Panc1 (cell line): ENCODE measurements around the gene SPRY1. TPM values are rescaled to one million over a fixed set of nuclear protein-coding genes. Genes with fewer than 3 reads are reported as not detected.

ENCODE experiments used
- ATAC-seq: fragments of 200-7000 bp; cut with Tn5 transposase; 2 replicates; pipeline ENCODE4 v1.9.1; 2020; ENCODE audit warnings: mild to moderate bottlenecking, moderate library complexity
- BruUV-seq: library from RNA; stranded (reverse); fragments of 400-500 nt; replicated peaks from 2 replicates; lab custom pipeline; 2021; lab: Mats Ljungman, UMichigan
- CTCF ChIA-PET: fragments of 300-600 bp; sonication (Branson Sonifier 250); formaldehyde crosslinking; loops from one replicate; lab custom pipeline; 2022; ENCODE audit warnings: antibody characterized with exemption; lab: Charles Lee
- POLR2A ChIA-PET: fragments of 300-600 bp; sonication (Branson Sonifier 250); formaldehyde crosslinking; loops from one replicate; lab custom pipeline; 2022; ENCODE audit warnings: antibody characterized with exemption; lab: Charles Lee
- DNase-seq: peaks from one replicate; pipeline ENCODE4 v3.0.0-alpha.2; 2010; ENCODE audit warnings: low read depth, low spot score
- H3K27ac ChIP-seq: 2 replicates; pipeline ENCODE4 v1.5.1; 2011; ENCODE audit warnings: mild to moderate bottlenecking, low read length, inconsistent platforms
- H3K27me3 ChIP-seq: fragments of 200-500 bp; sonication (Bioruptor generic); 2 replicates; pipeline ENCODE4 v1.6.0; 2014; ENCODE audit warnings: low read length, inconsistent platforms; ENCODE audit not compliant: control insufficient read depth, insufficient read depth
- H3K36me3 ChIP-seq: fragments of 200-500 bp; sonication (Bioruptor generic); 2 replicates; pipeline ENCODE4 v1.5.1; 2014; ENCODE audit warnings: inconsistent platforms, mild to moderate bottlenecking, low read length, moderate library complexity; ENCODE audit not compliant: control insufficient read depth, insufficient read depth
- H3K4me1 ChIP-seq: 2 replicates; pipeline ENCODE4 v1.5.1; 2011; ENCODE audit warnings: inconsistent platforms, mild to moderate bottlenecking, low read length, moderate library complexity; ENCODE audit not compliant: control insufficient read depth, insufficient read depth
- H3K4me3 ChIP-seq, 2 experiments: 2 replicates each; pipeline ENCODE4 v1.5.1; 2011 to 2012; ENCODE audit warnings: low read depth in 2 of 2, low read length in 2 of 2, mild to moderate bottlenecking in 2 of 2, inconsistent platforms in 1 of 2, moderate library complexity in 1 of 2
- H3K9me3 ChIP-seq: fragments of 200-500 bp; sonication (Bioruptor generic); 2 replicates; pipeline ENCODE4 v1.5.1; 2014; ENCODE audit warnings: low read depth, mild to moderate bottlenecking, inconsistent platforms, low read length, moderate library complexity; ENCODE audit not compliant: control insufficient read depth, insufficient read depth
- POLR2AphosphoS5 ChIP-seq: IDR thresholded peaks from 2 replicates; pipeline ENCODE4 v1.6.1; 2012; ENCODE audit warnings: mild to moderate bottlenecking, low read depth, low read length, moderate library complexity
- SIN3A ChIP-seq: IDR thresholded peaks from 2 replicates; pipeline ENCODE4 v1.6.1; 2012; ENCODE audit warnings: low read depth, mild to moderate bottlenecking, low read length, moderate library complexity, borderline replicate concordance; ENCODE audit not compliant: insufficient read depth
- TCF7L2 ChIP-seq: IDR thresholded peaks from 2 replicates; pipeline ENCODE4 v1.6.1; 2011; ENCODE audit warnings: mild to moderate bottlenecking, low read depth, low read length, inconsistent platforms
- in situ Hi-C: cut with HindIII; loops from 2 replicates; pipeline ENCODE4 v1.10.0; 2016; ENCODE audit warnings: low sequenced_read_pairs, low pct_unique_long_range_greater_than_20kb
- intact Hi-C: fragments of 100-400 bp; cut with micrococcal nuclease; formaldehyde crosslinking; loops from one replicate; pipeline ENCODE4 v1.10.0; 2022; ENCODE audit not compliant: unreplicated experiment
- total RNA-seq: library from RNA; stranded (reverse); gene quantifications from one replicate; pipeline ENCODE4 v1.2.1, GENCODE V29; 2021; ENCODE audit not compliant: unreplicated experiment
- TF ChIP-seq, protein P1 (sequence below), 2 experiments: IDR thresholded peaks; 2 replicates each; pipeline ENCODE4 v1.6.1; 2011 to 2012; ENCODE audit warnings: low read depth in 2 of 2, control low read depth in 1 of 2, low read length in 1 of 2, mild to moderate bottlenecking in 1 of 2, moderate library complexity in 1 of 2; ENCODE audit not compliant: insufficient read depth in 1 of 2
- TF ChIP-seq, protein P2 (sequence below): fragments of 450-650 bp; IDR thresholded peaks from 2 replicates; pipeline ENCODE4 v1.5.1; 2017; ENCODE audit warnings: mild to moderate bottlenecking

The SPRY1 gene
- total RNA-seq, 1 experiment from 2014 or later, result 77.8 TPM

DNA sequence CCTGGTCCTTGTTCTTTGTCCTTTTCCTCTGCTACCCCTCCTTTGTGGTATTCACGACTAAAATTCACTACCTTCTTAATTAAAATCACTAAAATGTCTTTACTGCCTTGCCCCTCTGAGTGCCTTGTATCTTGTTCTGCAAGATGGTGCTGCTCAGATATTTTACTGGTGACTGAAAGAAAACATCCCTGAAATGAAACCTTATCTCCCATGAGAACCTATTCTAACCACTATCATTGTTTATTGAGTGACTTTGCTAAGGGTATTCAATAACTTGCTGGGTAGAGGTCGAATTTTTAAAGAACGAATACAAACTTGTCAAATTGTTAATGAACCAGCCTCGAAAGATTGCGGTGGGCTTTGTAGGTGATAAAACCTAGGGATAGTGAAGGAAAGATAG lies 52.8 kb downstream of the SPRY1 start:
- no TSS peak for BruUV-seq
- peak overlapping the region; percentile 99 for H3K27ac ChIP-seq
- CTCF ChIA-PET, result no interaction called here
- no peaks in the 10 kb centered on the region for H3K36me3 ChIP-seq
- no peak overlapping the region for H3K4me3 ChIP-seq
- DNase-seq (no peak), ATAC-seq (peak; percentile 17; the same call in 1 of the 2 replicates)
- no peaks in the 10 kb centered on the region for H3K9me3 ChIP-seq
- intact Hi-C loops (no loop called here), in situ Hi-C loops (no loop called here)
- POLR2A ChIA-PET, result interaction anchor here (1.2 kb wide), 1 partner anchor 56 kb away, joined by 4 read pairs; no protein-coding TSS in a partner anchor
- no peaks in the 10 kb centered on the region for H3K27me3 ChIP-seq
- H3K4me1 ChIP-seq, result peaks cover 37% of the 10 kb centered on the region
- TF ChIP-seq POLR2AphosphoS5 (no peak), SIN3A (no peak), TCF7L2 (no peak)
- TF ChIP-seq, protein P1, sequence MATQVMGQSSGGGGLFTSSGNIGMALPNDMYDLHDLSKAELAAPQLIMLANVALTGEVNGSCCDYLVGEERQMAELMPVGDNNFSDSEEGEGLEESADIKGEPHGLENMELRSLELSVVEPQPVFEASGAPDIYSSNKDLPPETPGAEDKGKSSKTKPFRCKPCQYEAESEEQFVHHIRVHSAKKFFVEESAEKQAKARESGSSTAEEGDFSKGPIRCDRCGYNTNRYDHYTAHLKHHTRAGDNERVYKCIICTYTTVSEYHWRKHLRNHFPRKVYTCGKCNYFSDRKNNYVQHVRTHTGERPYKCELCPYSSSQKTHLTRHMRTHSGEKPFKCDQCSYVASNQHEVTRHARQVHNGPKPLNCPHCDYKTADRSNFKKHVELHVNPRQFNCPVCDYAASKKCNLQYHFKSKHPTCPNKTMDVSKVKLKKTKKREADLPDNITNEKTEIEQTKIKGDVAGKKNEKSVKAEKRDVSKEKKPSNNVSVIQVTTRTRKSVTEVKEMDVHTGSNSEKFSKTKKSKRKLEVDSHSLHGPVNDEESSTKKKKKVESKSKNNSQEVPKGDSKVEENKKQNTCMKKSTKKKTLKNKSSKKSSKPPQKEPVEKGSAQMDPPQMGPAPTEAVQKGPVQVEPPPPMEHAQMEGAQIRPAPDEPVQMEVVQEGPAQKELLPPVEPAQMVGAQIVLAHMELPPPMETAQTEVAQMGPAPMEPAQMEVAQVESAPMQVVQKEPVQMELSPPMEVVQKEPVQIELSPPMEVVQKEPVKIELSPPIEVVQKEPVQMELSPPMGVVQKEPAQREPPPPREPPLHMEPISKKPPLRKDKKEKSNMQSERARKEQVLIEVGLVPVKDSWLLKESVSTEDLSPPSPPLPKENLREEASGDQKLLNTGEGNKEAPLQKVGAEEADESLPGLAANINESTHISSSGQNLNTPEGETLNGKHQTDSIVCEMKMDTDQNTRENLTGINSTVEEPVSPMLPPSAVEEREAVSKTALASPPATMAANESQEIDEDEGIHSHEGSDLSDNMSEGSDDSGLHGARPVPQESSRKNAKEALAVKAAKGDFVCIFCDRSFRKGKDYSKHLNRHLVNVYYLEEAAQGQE (IDR thresholded peaks at IDR 0.05; ENCODE audit: insufficient read depth in 1 of 2, low read depth in 2 of 2, low read length in 1 of 2), result no peak
- TF ChIP-seq, protein P2, sequence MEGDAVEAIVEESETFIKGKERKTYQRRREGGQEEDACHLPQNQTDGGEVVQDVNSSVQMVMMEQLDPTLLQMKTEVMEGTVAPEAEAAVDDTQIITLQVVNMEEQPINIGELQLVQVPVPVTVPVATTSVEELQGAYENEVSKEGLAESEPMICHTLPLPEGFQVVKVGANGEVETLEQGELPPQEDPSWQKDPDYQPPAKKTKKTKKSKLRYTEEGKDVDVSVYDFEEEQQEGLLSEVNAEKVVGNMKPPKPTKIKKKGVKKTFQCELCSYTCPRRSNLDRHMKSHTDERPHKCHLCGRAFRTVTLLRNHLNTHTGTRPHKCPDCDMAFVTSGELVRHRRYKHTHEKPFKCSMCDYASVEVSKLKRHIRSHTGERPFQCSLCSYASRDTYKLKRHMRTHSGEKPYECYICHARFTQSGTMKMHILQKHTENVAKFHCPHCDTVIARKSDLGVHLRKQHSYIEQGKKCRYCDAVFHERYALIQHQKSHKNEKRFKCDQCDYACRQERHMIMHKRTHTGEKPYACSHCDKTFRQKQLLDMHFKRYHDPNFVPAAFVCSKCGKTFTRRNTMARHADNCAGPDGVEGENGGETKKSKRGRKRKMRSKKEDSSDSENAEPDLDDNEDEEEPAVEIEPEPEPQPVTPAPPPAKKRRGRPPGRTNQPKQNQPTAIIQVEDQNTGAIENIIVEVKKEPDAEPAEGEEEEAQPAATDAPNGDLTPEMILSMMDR, result no peak

DNA sequence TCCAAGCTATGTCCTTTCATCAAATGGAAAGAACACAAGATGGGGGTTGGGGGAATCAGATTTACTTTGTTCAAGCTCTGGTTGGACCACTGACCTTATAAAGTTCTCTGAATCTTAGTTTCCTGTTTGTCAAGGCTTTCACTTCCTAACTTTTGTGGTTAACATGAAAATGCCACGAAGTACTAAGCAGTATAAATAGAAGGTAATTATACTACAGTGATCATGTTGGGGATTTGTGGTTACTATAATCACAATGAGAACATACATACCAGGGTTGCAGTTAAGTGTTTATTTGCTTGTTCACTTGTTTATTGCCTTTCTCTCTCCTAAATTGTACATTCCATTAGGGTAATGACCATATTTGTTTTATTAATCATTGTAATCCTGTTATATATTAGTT lies 53.2 kb downstream of the SPRY1 start:
- ATAC-seq, result peak; percentile 95
- ChIA-PET POLR2A (interaction anchor here (1.2 kb wide), 1 partner anchor 55 kb away, joined by 4 read pairs; no protein-coding TSS in a partner anchor), CTCF (no interaction called here)
- Histone ChIP-seq H3K27ac (peak overlapping the region; percentile 99), H3K4me1 (peaks cover 33% of the 10 kb centered on the region), H3K36me3 (no peaks in the 10 kb centered on the region), H3K4me3 (no peak overlapping the region), H3K9me3 (no peaks in the 10 kb centered on the region), H3K27me3 (no peaks in the 10 kb centered on the region)
- in situ Hi-C loops, result no loop called here
- TF ChIP-seq, protein P2, result no peak
- TF ChIP-seq, protein P1 (IDR thresholded peaks at IDR 0.05; ENCODE audit: insufficient read depth in 1 of 2, low read depth in 2 of 2, low read length in 1 of 2), result no peak
- no peak for TF ChIP-seq SIN3A
- peak; percentile 66 for TF ChIP-seq POLR2AphosphoS5
- TF ChIP-seq TCF7L2, result peak; percentile 90
- no TSS peak for BruUV-seq
- intact Hi-C loops, result no loop called here
- peak; percentile 47 for DNase-seq
